ENCODE data around the gene DRAM1. TPM values are rescaled to one million over a fixed set of nuclear protein-coding genes. Genes with fewer than 3 reads are reported as not detected.

DRAM1 gene
- polyA plus RNA-seq, 1 of the 3 experiments (the other 2 are of a cell fraction): 37.4 TPM

DNA sequence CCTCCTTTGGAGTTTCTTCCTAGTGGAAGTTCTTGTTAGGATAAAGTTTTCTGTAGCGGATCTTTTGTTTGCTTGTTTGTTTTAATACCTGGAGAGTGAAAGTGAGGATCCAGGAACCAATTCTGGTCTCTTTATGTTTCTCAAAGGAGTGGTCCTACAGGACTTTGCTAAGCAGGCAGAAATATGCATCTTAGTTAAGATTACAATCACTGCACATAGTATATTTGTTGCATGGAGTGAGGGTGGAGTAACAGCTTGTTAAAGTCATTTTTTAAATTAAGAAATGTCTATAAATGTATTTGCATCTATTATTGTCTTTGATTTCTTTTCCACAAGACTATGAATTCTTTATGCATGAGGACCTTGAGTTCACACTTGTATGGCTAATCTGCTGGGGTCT lies 76.7 kb downstream of the DRAM1 start:
- WGBS (ENCODE audit: low lambda C conversion rate): 22% methylated on average over 1 of the region's 1 CpG
- ChIA-PET POLR2A (no interaction called here), CTCF (no interaction called here)
- Histone ChIP-seq H3K36me3 (replicated peaks in 1 of 2; ENCODE audit: control insufficient read depth in 1 of 2, insufficient read depth in 2 of 2, low read length in 1 of 2) (no peaks in the 10 kb centered on the region), H3K9me3 (no peaks in the 10 kb centered on the region), H3K4me2 (no peak overlapping the region), H2AFZ (ENCODE audit: low read depth) (no peak overlapping the region), H3K4me3 (ENCODE audit: low read depth in 2 of 2, low read length in 1 of 2) (no peak overlapping the region), H3K79me2 (ENCODE audit: insufficient read depth) (no peaks in the 10 kb centered on the region), H4K20me1 (ENCODE audit: insufficient read depth) (no peaks in the 10 kb centered on the region), H3F3A (replicated peaks; ENCODE audit: insufficient read depth) (no peaks in the 10 kb centered on the region), H3K27ac (ENCODE audit: low read depth in 2 of 2, low read length in 1 of 2) (no peak overlapping the region), H3K9ac (no peak overlapping the region), H3K9me2 (no peaks in the 10 kb centered on the region), H3K4me1 (ENCODE audit: control insufficient read depth in 1 of 2, insufficient read depth in 2 of 2, low read depth in 1 of 2, low read length in 1 of 2) (no peaks in the 10 kb centered on the region), H3K27me3 (ENCODE audit: insufficient read depth) (no peaks in the 10 kb centered on the region)
- TF ChIP-seq, protein P1, sequence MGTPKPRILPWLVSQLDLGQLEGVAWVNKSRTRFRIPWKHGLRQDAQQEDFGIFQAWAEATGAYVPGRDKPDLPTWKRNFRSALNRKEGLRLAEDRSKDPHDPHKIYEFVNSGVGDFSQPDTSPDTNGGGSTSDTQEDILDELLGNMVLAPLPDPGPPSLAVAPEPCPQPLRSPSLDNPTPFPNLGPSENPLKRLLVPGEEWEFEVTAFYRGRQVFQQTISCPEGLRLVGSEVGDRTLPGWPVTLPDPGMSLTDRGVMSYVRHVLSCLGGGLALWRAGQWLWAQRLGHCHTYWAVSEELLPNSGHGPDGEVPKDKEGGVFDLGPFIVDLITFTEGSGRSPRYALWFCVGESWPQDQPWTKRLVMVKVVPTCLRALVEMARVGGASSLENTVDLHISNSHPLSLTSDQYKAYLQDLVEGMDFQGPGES (IDR thresholded peaks at IDR 0.05; ENCODE audit: low read depth, low read length): no peak
- TF ChIP-seq ELF1 (IDR thresholded peaks at IDR 0.05) (no peak), FOSL2 (IDR thresholded peaks at IDR 0.05; ENCODE audit: borderline replicate concordance, low read depth) (no peak), GABPA (IDR thresholded peaks at IDR 0.05; ENCODE audit: low read depth) (no peak), RAD21 (IDR thresholded peaks at IDR 0.05; ENCODE audit: low read length) (no peak), YY1 (IDR thresholded peaks at IDR 0.05; ENCODE audit: low read depth) (no peak), JUND (IDR thresholded peaks at IDR 0.05) (no peak), CHD2 (IDR thresholded peaks at IDR 0.05; ENCODE audit: low read length, partially characterized antibody) (no peak)
- TF ChIP-seq, protein P2, sequence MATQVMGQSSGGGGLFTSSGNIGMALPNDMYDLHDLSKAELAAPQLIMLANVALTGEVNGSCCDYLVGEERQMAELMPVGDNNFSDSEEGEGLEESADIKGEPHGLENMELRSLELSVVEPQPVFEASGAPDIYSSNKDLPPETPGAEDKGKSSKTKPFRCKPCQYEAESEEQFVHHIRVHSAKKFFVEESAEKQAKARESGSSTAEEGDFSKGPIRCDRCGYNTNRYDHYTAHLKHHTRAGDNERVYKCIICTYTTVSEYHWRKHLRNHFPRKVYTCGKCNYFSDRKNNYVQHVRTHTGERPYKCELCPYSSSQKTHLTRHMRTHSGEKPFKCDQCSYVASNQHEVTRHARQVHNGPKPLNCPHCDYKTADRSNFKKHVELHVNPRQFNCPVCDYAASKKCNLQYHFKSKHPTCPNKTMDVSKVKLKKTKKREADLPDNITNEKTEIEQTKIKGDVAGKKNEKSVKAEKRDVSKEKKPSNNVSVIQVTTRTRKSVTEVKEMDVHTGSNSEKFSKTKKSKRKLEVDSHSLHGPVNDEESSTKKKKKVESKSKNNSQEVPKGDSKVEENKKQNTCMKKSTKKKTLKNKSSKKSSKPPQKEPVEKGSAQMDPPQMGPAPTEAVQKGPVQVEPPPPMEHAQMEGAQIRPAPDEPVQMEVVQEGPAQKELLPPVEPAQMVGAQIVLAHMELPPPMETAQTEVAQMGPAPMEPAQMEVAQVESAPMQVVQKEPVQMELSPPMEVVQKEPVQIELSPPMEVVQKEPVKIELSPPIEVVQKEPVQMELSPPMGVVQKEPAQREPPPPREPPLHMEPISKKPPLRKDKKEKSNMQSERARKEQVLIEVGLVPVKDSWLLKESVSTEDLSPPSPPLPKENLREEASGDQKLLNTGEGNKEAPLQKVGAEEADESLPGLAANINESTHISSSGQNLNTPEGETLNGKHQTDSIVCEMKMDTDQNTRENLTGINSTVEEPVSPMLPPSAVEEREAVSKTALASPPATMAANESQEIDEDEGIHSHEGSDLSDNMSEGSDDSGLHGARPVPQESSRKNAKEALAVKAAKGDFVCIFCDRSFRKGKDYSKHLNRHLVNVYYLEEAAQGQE (IDR thresholded peaks at IDR 0.05; ENCODE audit: low read depth, low read length): no peak
- TF ChIP-seq, protein P3, sequence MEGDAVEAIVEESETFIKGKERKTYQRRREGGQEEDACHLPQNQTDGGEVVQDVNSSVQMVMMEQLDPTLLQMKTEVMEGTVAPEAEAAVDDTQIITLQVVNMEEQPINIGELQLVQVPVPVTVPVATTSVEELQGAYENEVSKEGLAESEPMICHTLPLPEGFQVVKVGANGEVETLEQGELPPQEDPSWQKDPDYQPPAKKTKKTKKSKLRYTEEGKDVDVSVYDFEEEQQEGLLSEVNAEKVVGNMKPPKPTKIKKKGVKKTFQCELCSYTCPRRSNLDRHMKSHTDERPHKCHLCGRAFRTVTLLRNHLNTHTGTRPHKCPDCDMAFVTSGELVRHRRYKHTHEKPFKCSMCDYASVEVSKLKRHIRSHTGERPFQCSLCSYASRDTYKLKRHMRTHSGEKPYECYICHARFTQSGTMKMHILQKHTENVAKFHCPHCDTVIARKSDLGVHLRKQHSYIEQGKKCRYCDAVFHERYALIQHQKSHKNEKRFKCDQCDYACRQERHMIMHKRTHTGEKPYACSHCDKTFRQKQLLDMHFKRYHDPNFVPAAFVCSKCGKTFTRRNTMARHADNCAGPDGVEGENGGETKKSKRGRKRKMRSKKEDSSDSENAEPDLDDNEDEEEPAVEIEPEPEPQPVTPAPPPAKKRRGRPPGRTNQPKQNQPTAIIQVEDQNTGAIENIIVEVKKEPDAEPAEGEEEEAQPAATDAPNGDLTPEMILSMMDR (IDR thresholded peaks at IDR 0.05): no peak
- TF ChIP-seq, protein P4, sequence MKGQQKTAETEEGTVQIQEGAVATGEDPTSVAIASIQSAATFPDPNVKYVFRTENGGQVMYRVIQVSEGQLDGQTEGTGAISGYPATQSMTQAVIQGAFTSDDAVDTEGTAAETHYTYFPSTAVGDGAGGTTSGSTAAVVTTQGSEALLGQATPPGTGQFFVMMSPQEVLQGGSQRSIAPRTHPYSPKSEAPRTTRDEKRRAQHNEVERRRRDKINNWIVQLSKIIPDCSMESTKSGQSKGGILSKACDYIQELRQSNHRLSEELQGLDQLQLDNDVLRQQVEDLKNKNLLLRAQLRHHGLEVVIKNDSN (IDR thresholded peaks at IDR 0.05; ENCODE audit: borderline replicate concordance, low read depth): no peak
- DNase-seq: no peak

Data from SK-N-SH (cell line).